ENCODE results near the gene MRTFA.
"Not testable (repeated sequence)": the region's sequence is repeated elsewhere in the genome, so short reads cannot be mapped to it uniquely, and the experiment has no call there.

The MRTFA gene

GRCh38 chr22:40627612-40628011 is 8.9 kb downstream of the MRTFA start:
- no peak for DNase-seq (ENCODE audit: low read depth)

GRCh38 chr22:40626851-40627250 is 9.7 kb downstream of the MRTFA start:
- DNase-seq (ENCODE audit: low read depth), result no peak

DNA sequence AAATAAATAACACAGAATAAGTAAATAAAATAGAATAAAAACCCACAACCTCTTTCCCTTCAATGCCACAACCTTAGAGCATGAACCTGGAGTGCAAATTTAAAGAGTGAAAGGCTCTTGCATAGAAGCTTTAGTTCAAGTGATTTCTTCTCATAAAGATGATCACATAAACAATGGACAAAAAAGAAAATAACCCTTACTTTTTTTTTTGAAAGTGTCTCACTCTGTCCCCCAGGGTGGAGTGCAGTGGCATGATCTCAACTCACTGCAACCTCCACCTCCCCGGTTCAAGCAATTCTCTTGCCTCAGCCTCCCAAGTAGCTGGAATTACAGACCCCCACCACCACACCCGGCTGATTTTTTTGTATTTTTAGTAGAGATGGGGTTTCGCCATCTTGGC is 10.7 kb downstream of the MRTFA start:
- not testable (repeated sequence) for DNase-seq (ENCODE audit: low read depth)

- not testable (repeated sequence) for DNase-seq (ENCODE audit: low read depth)
Observed at GRCh38 chr22:40625281-40625680, 11.2 kb downstream of the MRTFA start.

DNA sequence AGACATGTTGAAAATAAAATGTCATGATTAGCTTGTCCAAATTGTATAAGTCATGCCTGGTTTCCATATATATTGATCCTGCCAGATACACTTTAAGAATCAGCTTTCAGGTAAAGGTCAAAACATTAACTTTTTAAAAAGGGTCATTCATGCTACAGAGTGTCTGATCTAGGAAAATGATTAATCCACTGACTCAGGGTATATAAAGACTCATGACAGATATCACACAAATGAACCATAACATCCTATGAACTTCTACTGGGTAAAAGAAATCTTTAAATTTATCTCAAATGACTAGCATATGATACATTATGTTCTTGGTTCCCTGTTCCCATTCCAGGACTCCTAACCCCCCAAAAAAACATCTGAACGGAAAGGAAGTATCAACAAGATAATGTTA is 11.7 kb downstream of the MRTFA start:
- no peak for DNase-seq (ENCODE audit: low read depth)

DNA sequence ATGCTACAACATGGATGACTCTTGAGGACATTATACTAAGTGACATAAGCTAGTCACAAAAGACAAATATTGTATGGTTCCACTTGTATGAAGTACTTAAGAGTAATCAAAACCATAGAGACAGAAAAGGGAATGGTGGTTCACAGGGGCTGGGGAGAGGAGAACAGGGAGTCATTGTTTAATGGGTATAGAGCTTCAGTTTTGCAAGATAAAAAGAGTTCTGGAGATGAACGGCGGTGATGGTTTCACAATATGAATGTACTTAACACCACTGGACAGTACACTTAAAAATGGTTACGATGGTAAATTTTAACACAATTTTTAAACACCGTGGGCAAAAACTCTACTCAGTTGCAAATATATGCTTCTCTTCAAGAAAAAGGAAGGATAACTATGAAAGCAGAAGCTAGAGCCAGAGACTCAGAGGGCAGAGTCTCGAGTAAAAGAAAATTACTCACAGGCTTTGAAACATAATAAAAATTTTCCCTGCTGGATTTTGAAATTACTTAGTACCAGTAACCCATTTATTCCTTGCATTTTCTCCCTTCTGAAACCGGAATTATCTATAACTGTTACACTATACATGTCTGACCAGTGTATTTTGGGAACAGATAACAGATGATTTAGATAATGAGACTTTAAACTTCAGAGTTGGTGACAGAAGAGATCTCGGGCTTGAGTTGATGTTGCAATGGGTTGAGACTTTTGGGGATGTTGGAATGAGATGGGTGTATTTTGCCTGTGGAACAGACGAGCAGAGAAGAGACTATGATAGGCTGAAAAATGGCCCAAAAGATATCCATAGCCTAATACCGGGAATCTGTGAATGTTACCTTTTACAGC is 15.0 kb downstream of the MRTFA start:
- no peak for DNase-seq (ENCODE audit: low read depth)

- no peak for DNase-seq (ENCODE audit: low read depth)
Observed at GRCh38 chr22:40620464-40621046, 16.0 kb downstream of the MRTFA start.

DNA sequence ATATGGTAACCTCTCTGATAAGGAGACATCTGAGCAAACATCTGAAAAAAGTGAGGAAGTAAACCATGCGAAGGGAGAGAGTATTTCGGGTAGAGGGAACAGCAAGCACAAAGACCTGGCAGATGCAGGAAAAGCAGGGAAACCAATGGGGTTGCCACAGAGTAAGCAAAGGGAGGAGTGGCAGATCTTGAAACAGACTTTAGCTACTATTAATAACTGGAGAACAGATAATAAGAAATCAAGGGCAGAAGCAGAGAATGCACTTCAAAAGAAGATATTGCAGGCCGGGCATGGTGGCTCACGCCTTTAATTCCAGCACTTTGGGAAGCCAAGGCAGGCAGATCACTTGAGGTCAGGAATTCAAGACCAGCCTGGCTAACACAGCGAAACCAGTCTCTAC is 18.1 kb downstream of the MRTFA start:
- no peak for DNase-seq (ENCODE audit: low read depth)

DNA sequence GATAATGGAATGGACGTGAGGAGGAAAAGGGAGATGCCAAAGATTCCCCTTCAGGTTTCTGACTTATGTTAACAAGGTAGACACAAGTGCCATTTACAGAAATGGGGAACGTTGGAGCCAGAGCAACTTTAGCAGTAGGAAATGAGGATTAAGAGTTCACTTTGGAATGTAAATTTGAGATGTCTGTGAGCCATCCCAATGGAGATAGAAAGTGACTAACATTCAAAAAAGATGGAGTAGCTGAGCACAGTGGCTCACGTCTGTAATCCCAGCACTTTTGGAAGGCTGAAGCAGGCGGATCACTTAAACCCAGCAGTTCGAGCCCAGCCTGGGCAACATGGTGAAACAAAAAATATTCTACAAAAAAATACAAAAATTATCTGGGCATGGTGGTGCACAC is 19.9 kb downstream of the MRTFA start:
- no peak for DNase-seq (ENCODE audit: low read depth)

DNA sequence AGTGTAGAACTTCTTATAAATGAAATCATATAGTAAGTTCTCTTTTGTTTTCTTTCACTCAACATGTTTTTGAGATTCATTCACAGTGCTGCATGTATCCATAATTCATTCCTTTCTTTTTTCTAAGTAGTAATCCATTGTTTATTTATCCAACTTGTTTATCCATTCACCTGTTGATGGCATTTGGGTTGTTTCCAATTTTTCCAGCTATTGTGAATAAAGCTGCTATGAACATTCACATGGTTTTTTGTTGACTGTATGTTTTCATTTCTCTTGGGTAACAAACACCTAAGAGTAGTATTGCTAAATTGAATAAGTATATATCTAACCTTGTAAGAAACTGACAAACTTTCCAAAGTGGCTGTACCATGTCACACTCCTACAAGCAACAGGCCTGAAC is 23.5 kb downstream of the MRTFA start:
- no peak for DNase-seq (ENCODE audit: low read depth)

- DNase-seq (ENCODE audit: low read depth), result no peak
Observed at GRCh38 chr22:40612291-40612751, 24.2 kb downstream of the MRTFA start.

- DNase-seq (ENCODE audit: low read depth), result no peak
Observed at GRCh38 chr22:40611606-40612005, 24.9 kb downstream of the MRTFA start.

- DNase-seq (ENCODE audit: low read depth), result no peak
Observed at GRCh38 chr22:40610329-40610850, 26.1 kb downstream of the MRTFA start.

DNA sequence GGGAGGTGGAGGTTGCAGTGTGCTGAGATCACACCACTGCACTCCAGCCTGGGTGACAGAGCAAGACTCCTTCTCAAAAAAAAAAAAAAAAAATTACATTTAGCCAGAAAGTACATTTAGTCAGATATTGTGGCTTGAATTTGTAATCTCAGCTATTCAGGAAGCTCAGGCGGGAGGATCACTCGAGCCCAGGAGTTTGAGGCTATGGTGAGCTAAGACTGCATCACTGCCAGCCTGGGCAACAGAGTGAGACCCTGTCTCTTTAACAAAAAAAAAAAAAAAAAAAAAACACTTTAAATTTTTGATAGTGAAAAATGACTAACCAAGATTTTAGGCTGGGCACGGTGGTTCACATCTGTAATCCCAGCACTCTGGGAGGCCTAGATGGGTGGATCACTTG is 27.3 kb downstream of the MRTFA start:
- DNase-seq (ENCODE audit: low read depth), result no peak

- DNase-seq (ENCODE audit: low read depth), result no peak
Observed at GRCh38 chr22:40607506-40607905, 29.0 kb downstream of the MRTFA start.

DNA sequence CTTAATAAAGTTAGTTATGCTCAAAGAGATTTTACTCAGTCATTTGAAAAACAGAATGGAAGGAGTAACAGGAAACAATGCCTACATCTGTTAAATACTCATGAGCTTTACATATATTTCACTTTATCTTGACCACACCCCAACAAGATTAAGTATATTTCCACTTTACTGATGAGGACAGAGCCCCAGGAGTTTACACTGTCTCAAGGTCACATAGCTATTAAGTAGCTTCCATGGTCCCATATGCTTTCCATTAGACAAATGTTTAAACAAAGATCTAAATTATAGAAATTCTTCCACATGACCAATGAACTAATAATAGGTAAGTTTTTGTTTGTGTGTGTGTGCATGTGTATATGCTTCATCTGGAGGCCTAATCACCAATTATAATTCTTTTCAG is 30.2 kb downstream of the MRTFA start:
- no peak for DNase-seq (ENCODE audit: low read depth)

DNA sequence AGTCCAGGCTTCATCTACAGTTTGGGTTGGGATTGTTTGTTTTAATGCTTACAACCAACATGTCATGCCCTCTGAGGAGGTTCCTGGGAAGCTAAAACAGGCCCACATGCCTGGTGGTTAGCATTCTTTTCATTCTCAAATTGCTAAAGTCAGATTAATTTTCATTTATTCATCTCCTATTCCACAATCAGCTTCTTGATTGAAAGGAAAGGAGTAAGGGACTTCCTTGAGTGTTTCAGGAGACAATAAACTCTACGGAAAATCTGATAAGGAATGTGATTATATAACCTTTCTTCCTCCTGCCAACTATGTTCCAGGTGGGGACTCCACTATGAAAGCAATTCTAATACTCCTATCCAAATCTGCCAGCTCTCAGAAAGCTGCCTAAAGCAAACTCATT is 30.8 kb downstream of the MRTFA start:
- no peak for DNase-seq (ENCODE audit: low read depth)

DNA sequence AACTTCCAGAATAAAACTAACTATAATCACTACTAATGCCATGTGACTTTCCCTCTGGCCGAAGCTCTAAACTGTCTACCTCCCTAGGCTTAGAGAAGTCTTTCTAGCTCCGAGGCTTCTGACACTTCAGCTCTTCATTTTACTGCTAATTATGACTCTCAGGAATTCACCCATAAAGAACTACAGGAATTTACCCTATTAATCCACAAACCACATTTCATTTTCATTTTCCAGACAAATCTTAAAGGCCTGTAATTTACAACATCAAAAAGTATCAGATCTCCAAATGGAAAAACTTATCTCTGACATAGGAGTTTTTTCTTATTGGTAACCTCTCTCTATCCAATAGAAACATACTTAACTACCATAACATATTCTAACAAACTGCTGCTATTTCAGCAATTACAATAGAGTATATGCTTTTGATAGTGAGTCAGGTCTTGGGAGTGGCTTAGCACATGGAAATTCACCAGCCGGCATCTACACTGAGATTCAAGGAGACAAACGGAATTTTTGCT is 33.4 kb downstream of the MRTFA start:
- no peak for DNase-seq (ENCODE audit: low read depth)

DNA sequence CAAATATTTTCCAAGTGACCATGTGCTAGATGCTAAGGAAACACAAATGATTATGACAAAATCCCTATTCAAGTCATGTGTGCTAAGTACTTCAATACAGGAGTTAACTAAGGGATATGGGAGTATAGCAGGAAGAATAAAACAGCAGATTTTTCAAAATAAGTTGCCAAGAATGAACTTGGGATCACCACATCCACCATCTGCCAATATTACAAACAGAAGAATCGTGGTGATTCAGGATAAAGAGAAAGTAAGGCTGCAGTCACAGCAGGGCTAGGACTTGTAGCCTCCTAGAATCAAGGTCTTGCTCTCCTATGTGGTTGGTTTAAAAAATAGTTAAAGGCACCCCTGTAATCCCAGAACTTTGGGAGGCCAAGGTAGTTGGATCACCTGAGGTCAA is 34.3 kb downstream of the MRTFA start:
- no peak for DNase-seq (ENCODE audit: low read depth)

DNA sequence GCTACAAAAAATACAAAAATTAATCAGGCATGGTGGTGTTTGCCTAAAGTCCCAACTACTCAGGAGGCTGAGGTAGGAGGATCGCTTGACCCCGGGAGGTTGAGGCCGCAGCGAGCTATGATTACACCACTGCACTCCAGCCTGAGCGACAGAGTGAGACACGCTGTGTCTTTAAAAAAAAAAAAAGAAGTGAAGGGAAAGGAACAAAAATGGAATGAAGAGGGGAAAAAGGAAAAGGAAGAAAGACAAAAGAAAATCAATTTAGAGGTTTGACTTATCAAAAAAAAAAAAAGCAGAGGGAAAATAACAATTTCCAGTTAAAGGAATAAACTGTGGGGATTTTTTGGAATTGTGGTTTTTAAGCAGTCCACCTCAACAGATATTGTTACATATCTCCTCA is 36.8 kb downstream of the MRTFA start:
- DNase-seq (ENCODE audit: low read depth), result no peak

GRCh38 chr22:40598712-40599111 is 37.8 kb downstream of the MRTFA start:
- DNase-seq (ENCODE audit: low read depth), result not testable (repeated sequence)

- DNase-seq (ENCODE audit: low read depth), result no peak
Observed at GRCh38 chr22:40597526-40598430, 38.7 kb downstream of the MRTFA start.
